GM18861 (cell line): ENCODE results near the gene SMIM24.

Source experiments
- ATAC-seq: cut with Tn5 transposase; IDR thresholded peaks from one replicate; pipeline ENCODE4 v1.9.1; 2021; ENCODE audit not compliant: unreplicated experiment

SMIM24 gene

DNA sequence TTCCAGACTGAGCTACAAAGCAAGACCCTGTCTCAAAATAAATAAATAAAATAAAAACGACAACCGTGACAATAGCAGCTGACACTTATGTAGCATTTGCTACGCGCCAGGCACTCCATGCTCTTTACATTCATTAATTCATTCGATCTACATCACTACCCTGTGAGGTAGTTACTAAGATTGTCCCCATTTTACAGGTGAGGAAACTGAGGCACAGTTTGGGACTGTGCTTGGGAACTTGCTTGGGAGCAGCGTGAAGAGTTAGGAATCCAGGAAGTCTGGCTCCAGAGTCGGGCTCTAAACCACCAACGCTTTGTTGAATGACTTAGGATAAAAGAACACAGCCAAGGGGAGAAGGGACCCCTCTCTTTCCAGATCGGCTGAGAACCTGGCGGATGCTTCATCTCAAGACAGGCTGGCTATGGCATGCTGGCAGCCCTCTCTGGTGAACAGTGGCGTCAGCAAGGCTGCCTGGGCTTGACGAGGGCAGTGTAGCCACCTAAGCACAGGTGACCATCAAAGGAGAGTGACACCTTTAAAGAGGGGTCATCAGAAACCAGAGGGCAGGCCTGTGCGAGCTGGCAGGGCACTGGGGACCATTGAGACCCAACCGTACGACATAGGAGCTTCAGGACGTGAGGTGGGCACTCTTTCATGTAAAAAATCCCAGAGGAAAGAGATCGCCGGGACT is 19.6 kb upstream of the SMIM24 start:
- no peak for ATAC-seq

DNA sequence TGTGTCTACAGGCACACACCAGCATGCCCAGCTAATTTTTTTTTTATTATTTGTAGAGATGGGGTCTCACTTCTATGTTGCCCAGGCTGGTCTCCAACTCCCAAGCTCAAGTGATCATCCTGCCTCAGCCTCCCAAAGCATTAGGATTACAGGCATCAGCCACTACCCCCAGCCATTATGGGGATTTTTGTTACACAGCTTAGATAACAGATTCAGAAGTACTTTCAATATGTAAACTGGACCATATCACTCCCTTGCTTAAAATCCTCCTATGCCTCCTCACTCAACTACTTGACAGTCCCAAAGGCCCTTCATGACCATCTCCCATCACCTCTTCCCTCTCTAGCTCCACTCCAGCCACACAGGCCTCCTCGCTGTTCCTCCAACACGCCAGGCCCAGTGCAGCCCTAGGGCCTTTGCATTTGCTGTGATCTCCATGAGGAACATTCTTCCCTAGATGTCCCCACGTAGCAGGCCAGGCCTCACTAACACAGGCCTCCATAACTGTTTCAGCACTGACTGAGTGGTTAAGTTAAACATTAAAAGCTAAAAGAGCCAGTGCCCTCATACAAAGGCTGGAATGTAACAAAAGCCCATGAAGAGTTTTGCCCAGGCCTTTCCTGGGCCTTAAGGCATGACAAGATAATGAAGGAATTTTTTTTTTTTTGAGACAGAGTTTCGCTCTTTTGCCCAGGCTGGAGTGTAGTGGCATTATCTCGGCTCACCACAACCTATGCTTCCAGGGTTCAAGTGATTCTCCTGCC is 17.6 kb upstream of the SMIM24 start:
- ATAC-seq, result no peak

DNA sequence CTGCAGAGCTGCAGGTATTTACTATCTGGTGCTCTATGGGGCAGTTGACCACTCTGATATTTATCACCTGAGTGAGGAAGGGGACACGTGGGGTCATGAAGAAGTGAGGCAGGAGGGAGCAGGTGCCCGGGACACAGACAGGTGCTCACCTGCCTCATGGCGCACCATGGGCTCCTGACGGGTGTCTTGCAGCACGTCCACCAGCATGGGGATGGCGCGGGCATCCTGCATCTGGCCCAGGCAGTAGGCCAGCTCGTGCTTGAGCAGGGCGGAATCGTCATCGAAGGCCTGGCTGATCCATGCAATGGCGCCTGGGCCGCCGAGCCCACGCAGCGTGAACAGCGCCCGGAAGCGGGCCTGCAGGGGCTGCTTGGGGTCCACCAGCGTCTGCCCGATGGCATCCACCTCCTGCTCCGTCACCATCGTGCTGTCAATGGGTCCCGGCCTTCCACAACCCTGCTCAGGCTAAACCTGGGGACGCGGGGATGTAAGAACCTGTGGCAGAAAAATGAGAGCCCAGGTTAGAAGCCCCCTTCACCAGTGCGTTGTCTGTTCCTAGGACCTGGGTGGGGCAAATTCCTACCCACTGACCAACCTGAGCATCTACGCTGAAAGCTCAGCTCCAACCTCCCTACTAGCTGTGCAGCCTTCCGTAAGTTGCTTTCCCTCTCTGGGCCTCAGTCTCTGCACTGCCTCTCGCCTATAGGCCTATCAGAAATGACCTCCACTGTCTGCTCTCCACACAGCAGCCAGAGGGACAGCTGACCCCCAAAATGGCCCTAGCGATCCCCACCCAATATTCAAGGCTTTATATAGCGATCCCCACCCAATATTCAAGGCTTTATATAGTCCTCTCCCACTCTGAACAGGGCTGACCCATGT is 16.3 kb upstream of the SMIM24 start:
- ATAC-seq, result no peak

- ATAC-seq, result no peak
Observed at GRCh38 chr19:3494559-3494958, 14.2 kb upstream of the SMIM24 start.

- ATAC-seq, result no peak
Observed at GRCh38 chr19:3494051-3494450, 13.7 kb upstream of the SMIM24 start.

GRCh38 chr19:3493651-3494050 is 13.3 kb upstream of the SMIM24 start:
- ATAC-seq, result no peak

GRCh38 chr19:3492919-3493318 is 12.6 kb upstream of the SMIM24 start:
- no peak for ATAC-seq

DNA sequence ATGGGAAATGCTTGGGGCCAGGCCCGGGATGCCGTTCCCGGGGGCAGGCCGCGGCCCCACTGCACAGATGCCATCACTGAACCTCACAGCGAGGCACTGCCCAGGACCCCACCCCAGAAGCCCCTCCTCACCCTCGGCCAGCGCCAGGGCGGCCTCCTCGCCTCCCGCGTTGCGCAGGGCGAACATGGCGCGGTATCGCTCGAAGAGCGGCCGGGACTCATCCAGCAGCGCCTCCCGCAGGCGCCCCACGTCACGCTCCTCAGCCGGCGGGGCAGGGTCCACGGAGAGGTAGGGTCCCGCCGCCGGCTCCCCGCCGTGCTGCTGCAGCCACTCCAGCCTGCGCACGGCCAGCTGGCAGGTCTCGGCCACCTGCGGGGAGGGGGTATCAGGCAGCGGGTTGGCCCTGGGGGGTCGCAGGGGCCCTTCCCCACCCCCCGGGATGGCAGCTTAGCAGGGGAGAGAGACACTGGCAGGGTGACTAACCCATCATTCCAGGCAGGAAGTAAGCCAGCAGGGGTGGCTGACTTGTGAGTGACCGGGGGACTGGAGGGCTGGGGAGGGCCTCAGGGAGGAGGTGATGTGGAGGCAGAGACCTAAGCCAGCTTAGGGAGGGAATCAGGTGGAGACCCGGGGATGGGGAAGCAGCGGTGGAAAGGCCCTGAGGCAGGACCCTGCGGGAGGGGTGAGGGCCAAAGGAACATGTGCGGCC is 12.0 kb upstream of the SMIM24 start:
- no peak for ATAC-seq

GRCh38 chr19:3491396-3492119 is 11.2 kb upstream of the SMIM24 start:
- no peak for ATAC-seq

DNA sequence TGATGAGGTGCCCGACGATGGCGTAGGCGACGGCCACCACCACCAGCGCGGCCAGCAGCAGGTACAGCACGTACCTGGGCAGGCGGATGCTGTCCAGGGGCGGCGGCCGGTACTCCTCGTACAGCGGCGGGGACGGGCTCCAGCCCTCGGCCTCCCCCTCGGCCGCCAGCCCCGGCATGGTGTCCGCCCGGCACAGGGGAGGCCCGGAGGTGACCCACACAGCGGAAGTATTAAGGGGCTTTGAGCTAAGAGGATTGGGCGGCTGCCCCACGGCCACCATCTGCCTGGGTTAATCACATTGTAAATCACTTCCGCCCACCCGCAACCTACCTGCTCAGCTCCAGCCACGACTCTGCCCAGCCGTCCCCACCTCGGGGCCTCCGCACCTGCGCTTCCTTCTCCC is 2.9 kb upstream of the SMIM24 start, which contains the start of gene SMIM44:
Gene SMIM44 (minus strand): TSS at position 216 of the 403 bp plus-strand sequence. CDS start 38 bp downstream, at position 178.
- no peak for ATAC-seq

GRCh38 chr19:3482507-3483225 is 2.3 kb upstream of the SMIM24 start:
- ATAC-seq, result no peak

DNA sequence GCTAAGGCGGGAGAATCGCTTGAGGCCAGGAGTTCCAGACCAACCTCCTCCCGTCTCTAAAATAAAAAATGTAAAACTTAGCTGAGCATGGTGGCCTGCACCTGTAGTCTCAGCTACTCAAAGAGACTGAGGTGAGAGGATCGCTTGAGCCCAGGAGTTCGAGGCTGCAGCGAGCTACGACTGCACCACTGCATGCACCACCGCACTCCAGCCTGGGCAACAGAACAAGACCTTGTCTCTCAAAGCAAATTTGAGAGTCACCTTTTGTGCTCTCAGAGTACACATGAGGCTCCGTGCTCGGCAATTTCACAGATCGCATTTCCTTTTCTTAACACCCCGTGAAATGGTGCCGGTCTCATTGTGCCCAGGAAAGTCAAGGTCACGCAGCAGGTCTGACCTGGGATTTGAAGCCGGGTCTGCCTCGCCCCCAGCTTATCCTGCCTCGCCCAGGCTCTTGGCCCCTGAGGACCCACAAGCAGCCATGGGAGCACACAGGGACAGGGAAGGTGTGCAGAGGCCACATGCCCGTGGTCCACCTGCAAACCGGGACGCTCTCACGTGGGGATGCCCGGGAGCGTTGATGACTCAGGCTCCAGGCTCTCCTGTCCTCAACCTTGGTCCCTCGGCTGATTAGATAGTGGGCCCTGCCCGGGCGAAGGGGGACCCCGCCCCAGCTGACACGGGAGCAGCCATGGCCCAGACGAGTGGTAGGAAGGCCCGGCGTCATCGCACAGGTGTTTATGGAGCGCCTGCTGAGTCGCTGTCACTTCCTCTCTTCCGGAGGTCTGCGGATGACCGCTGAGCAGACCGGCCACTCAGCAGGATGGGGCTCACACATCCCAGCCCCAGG is 1.1 kb upstream of the SMIM24 start:
- no peak for ATAC-seq

GRCh38 chr19:3479834-3480215 is 500 bp downstream of the SMIM24 start:
- no peak for ATAC-seq

DNA sequence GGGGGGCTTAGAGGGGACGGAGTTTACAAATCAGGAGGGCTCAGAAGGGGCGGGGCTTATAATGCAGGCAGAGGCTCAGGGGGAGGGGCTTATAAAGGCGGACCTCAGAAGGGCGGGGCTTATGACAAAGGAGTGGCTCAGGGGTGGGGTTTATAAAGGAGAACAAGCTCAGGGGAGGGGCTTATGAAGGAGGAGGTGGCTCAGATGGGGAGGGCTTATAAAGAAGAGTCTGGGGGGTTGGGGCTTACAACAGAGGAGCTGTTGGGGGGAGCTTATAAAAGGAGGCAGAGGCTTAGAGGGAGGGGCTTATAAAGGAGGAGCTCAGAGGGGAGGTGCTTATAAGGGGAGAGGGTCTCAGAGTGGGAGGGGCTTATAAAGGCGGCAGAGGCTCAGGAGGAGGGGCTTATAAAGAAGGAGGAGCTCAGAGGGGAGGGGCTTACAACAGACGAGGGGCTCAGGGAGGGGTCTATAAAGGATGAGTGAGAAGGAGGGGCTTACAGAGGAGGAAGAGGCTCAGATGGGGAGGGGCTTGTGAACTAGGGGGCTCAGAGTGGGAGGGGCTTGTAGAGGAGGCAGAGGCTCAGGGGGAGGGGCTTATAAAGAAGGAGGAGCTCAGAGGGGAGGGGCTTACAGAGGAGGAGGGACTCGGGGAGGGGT is 1.0 kb downstream of the SMIM24 start:
- ATAC-seq, result no peak

DNA sequence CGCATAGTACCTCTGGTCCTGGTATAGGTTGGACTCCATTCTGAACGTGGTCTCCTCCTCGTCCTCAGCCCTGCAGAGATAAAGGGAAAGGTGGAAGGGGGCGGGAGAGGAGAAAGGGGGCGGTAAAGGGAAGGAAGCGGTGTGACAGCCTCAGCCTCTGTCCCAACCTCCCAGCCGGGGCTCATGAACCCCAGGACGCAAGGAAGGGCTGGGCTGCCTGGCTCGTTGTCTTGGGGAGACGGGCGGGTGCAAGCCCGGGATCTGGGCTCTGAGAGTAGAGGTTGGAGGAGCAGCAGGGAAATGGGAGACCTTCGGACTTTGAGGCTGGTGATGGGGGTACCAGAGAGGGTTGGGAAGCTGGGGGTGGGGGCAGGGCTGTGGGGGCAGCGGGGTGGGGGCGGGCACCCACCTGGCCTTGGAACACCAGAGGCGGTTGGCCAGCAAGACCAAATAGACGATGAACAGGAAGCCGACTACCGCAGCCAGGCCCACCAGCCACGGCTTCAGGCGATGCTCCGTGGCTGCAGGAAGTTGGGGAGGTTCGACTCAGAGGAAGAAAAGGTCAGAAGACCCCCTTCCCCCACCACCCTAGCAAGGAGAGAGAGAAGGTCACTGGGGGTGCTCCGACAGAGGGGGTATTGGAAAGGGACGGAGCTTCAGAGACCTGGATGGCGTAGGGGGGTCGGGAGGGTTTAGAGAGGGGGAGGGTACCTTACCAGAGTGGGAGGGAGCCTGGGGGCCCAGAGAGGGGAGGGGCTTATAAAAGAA is 1.7 kb downstream of the SMIM24 start:
- no peak for ATAC-seq

GRCh38 chr19:3477951-3478350 is 2.4 kb downstream of the SMIM24 start:
- ATAC-seq, result no peak

DNA sequence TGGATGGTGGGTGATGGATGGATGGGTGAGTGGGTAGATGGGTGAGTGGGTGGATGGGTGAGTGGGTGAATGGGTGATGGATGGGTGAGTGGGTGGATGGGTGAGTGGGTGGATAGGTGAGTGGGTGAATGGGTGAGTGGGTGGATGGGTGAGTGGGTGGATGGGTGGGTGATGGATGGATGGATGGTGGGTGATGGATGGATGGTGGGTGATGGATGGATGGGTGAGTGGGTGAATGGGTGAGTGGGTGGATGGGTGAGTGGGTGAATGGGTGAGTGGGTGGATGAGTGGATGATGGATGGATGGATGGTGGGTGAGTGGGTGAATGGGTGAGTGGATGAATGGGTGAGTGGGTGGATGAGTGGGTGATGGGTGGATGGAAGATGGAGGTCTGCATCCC is 2.8 kb downstream of the SMIM24 start:
- ATAC-seq, result no peak
